GM12878 (cell line): ENCODE data around the gene ZNF716. TPM values are rescaled to one million over a fixed set of nuclear protein-coding genes. Genes with fewer than 3 reads are reported as not detected.
"Not testable (repeated sequence)": the region's sequence is repeated elsewhere in the genome, so short reads cannot be mapped to it uniquely, and the experiment has no call there.

Source experiments
- ATAC-seq: fragments of 200-7000 bp; cut with Tn5 transposase; 3 replicates; pipeline ENCODE4 v1.9.1; 2020; ENCODE audit warnings: mild to moderate bottlenecking, moderate library complexity
- BruUV-seq: library from RNA; stranded (reverse); fragments of 400-500 nt; replicated peaks from 2 replicates; lab custom pipeline; 2021; lab: Mats Ljungman, UMichigan
- CTCF ChIA-PET: fragments of 300-600 bp; sonication (Branson Sonifier 250); formaldehyde crosslinking; extraction: SDS; loops from one replicate; lab custom pipeline; 2021; ENCODE audit warnings: inconsistent platforms; lab: Yijun Ruan, JAX
- POLR2A ChIA-PET: fragments of 350-600 bp; formaldehyde crosslinking; extraction: SDS; loops from one replicate; lab custom pipeline; 2021; ENCODE audit warnings: inconsistent platforms; lab: Charles Lee
- RAD21 ChIA-PET: fragments of 300-600 bp; sonication (Branson Sonifier 250); formaldehyde crosslinking; loops from one replicate; lab custom pipeline; 2023; ENCODE audit warnings: antibody characterized with exemption; ENCODE audit not compliant: unreplicated experiment; lab: Charles Lee
- SMC1A ChIA-PET: fragments of 300-600 bp; sonication (Branson Sonifier 250); formaldehyde crosslinking; loops from one replicate; lab custom pipeline; 2023; ENCODE audit not compliant: unreplicated experiment, uncharacterized antibody; lab: Charles Lee
- DNase-seq: peaks from one replicate; pipeline ENCODE4 v3.0.0-alpha.2; 2011; ENCODE audit warnings: low read depth, low spot score
- FAIRE-seq: peaks from 3 replicates; lab custom pipeline; 2011; peaks lifted over from hg19 to GRCh38; lab: Jason Lieb, UNC
- H2AFZ ChIP-seq: 2 replicates; pipeline ENCODE4 v1.6.0; 2011; ENCODE audit warnings: low read depth, low read length, control low read depth; ENCODE audit not compliant: control insufficient read depth
- H3K27ac ChIP-seq: 2 replicates; pipeline ENCODE4 v1.5.1; 2011; ENCODE audit warnings: control low read depth; ENCODE audit not compliant: control insufficient read depth, insufficient read depth
- H3K27me3 ChIP-seq, 2 experiments: replicated peaks in 1 of 2; 2 replicates each; pipeline versions ENCODE4 v1.6.0 to v1.6.1; 2011; ENCODE audit warnings: low read length in 1 of 2; ENCODE audit not compliant: control insufficient read depth in 2 of 2, insufficient read depth in 2 of 2
- H3K36me3 ChIP-seq, 2 experiments: 2 replicates each; pipeline ENCODE4 v1.5.1; 2011; ENCODE audit warnings: low read length in 1 of 2; ENCODE audit not compliant: control insufficient read depth in 2 of 2, insufficient read depth in 2 of 2
- H3K4me1 ChIP-seq: 2 replicates; pipeline ENCODE4 v1.6.1; 2011; ENCODE audit warnings: mild to moderate bottlenecking, low read length, moderate library complexity, mixed read lengths; ENCODE audit not compliant: control insufficient read depth, insufficient read depth
- H3K4me2 ChIP-seq: 2 replicates; pipeline ENCODE4 v1.6.0; 2011; ENCODE audit warnings: control low read depth; ENCODE audit not compliant: control insufficient read depth, insufficient read depth
- H3K4me3 ChIP-seq: fragments of 200-600 bp; sonication (generic); 2 replicates; pipeline ENCODE4 v1.5.1; 2016
- H3K79me2 ChIP-seq: 2 replicates; pipeline ENCODE4 v1.6.0; 2011; ENCODE audit warnings: low read length; ENCODE audit not compliant: control insufficient read depth, insufficient read depth
- H3K9ac ChIP-seq: 2 replicates; pipeline ENCODE4 v1.8.0; 2011; ENCODE audit warnings: low read length, control low read depth, mixed read lengths; ENCODE audit not compliant: control insufficient read depth, insufficient read depth
- H3K9me3 ChIP-seq: replicated peaks from 3 replicates; pipeline ENCODE4 v1.5.1; 2011; ENCODE audit warnings: mild to moderate bottlenecking, low read length; ENCODE audit not compliant: control insufficient read depth, insufficient read depth
- H4K20me1 ChIP-seq: 2 replicates; pipeline ENCODE4 v1.6.0; 2011; ENCODE audit not compliant: control insufficient read depth, insufficient read depth
- HDGF ChIP-seq: fragments of 450-650 bp; IDR thresholded peaks from 2 replicates; pipeline ENCODE4 v1.6.1; 2016; ENCODE audit warnings: antibody characterized with exemption
- MXI1 ChIP-seq: fragments of 150-350 bp; IDR thresholded peaks from 2 replicates; pipeline ENCODE4 v1.6.1; 2011; ENCODE audit warnings: low read depth, mild to moderate bottlenecking, inconsistent platforms, low read length, improper control_type of control experiment
- MYC ChIP-seq: IDR thresholded peaks from 2 replicates; pipeline ENCODE4 v1.6.1; 2011; ENCODE audit warnings: mild to moderate bottlenecking, low read length, moderate library complexity, inconsistent platforms; ENCODE audit not compliant: insufficient read depth, insufficient replicate concordance, insufficient read length, severe bottlenecking
- WGBS: methylation state at CpG from one replicate; pipeline ENCODE4 v1.1.6; 2016; ENCODE audit warnings: low lambda C conversion rate; ENCODE audit not compliant: insufficient replicate concordance, insufficient coverage; ENCODE audit errors: missing lambda C conversion rate; 5-methylcytosine and 5-hydroxymethylcytosine counted together
- in situ Hi-C: fragments of 300-500 bp; cut with MboI; formaldehyde crosslinking; loops from 9 replicates; pipeline ENCODE4 v1.14.3; 2018; ENCODE audit warnings: mixed read lengths
- intact Hi-C: fragments of 100-400 bp; cut with micrococcal nuclease; formaldehyde crosslinking; loops from one replicate; pipeline ENCODE4 v1.14.2; 2022; ENCODE audit not compliant: unreplicated experiment
- polyA plus RNA-seq, 11 experiments: library from polyadenylated mRNA; depleted of rRNA in 4 of 11; unstranded in 6 of 11; stranded (reverse) in 5 of 11; fragments of >200 nt; fragmentation: Nextera tagmentation in 4 of 11; fragmentation: Illumina TruSeq in 1 of 11; extraction: Ambion mirVana in 4 of 11; extraction: Trizol in 1 of 11; gene quantifications; 1 replicate in 1 of 11; 2 replicates in 10 of 11; pipeline versions ENCODE4 v1.2.1 to v1.2.3, GENCODE V29; 2011 to 2016; ENCODE audit warnings: inconsistent platforms in 2 of 11, missing spikeins in 2 of 11, low read depth in 1 of 11
- total RNA-seq, 4 experiments: library from RNA; depleted of rRNA in 3 of 4; stranded (reverse); fragments of >200 nt in 3 of 4; fragmentation: Illumina TruSeq in 1 of 4; extraction: Trizol in 1 of 4; gene quantifications; 2 replicates each; pipeline versions ENCODE4 v1.2.1 to v1.2.3, GENCODE V29; 2013 to 2021

The ZNF716 gene
- total and polyA plus RNA-seq, 10 of the 15 experiments (the other 5 are each of a cell fraction or from before 2014, with no cell fraction given), result not detected

DNA sequence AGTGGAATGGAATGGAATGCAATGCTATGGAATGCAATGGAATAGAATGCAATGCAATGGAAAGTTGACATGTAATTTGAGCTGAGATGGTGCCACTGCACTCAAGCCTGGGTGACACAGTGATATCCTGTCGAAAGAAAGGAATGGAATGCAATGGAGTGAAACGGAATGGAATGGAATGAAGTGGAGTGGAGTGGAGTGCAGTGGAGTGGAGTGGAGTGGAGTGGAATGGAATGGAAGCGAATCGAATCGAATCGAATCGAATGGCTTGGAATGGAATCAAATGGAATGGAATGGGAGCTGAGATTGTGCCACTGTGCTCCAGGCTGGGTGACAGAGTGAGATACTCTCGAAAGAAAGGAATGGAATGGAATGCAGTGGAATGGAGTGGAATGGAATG lies 45.1 kb downstream of the ZNF716 start:
- H3K4me1 ChIP-seq, CTCF ChIA-PET, SMC1A ChIA-PET, in situ Hi-C loops, H3K27me3 ChIP-seq, ATAC-seq, intact Hi-C loops, H3K9ac ChIP-seq, H3K36me3 ChIP-seq, DNase-seq, RAD21 ChIA-PET, FAIRE-seq, BruUV-seq, H3K27ac ChIP-seq, H3K79me2 ChIP-seq, H3K4me3 ChIP-seq, H3K9me3 ChIP-seq, POLR2A ChIA-PET, H4K20me1 ChIP-seq, H2AFZ ChIP-seq, H3K4me2 ChIP-seq: not testable (repeated sequence)
- 57% methylated on average over 8 of the region's 8 CpGs for WGBS

DNA sequence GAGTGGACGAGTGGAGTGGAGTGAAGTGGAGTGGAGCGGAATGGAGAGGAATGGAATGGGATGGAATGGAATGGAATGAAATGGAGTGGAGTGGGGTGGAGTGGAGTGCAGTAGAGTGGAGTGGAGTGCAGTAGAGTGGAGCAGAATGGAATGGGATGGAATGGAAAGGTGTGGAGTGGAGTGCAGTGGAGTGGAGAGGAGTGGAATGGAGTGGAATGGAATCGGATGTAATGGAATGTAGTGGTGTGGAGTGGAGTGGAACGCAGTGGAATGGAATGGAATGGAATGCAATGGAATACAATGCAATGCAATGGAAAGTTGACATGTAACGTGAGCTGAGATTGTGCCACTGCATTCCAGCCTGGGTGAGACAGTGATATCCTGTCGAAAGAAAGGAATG lies 46.4 kb downstream of the ZNF716 start:
- POLR2A ChIA-PET, result no interaction called here
- H3K36me3 ChIP-seq, result no peaks in the 10 kb centered on the region
- no peak overlapping the region for H3K4me2 ChIP-seq
- no TSS peak for BruUV-seq
- H2AFZ ChIP-seq, result no peak overlapping the region
- no peak for FAIRE-seq
- H3K27ac ChIP-seq, result no peak overlapping the region
- TF ChIP-seq MXI1, result no peak
- no peak for TF ChIP-seq MYC
- TF ChIP-seq HDGF, result no peak
- TF ChIP-seq, all 136 proteins: peak for 0
- Histone ChIP-seq H3K9me3 (no peaks in the 10 kb centered on the region; the same call in 2 of the 3 replicates), H3K79me2 (no peaks in the 10 kb centered on the region), H3K27me3 (no peaks in the 10 kb centered on the region), H3K4me3 (no peak overlapping the region), H4K20me1 (no peaks in the 10 kb centered on the region), H3K4me1 (no peaks in the 10 kb centered on the region), H3K9ac (no peak overlapping the region)
- 16% methylated on average over 6 of the region's 6 CpGs for WGBS
- ATAC-seq, result no peak
- no peak for DNase-seq
- CTCF ChIA-PET, result no interaction called here
- SMC1A ChIA-PET, result no interaction called here
- intact Hi-C loops, result no loop called here
- in situ Hi-C loops, result no loop called here
- RAD21 ChIA-PET, result no interaction called here
